NCI-H2107 treated with DMSO at 0.1 percent for 48 hours (cell line): Measurements from ENCODE around the gene P2RX3.
A peak's percentile ranks its signal among the peaks of the same experiment; 100 is the strongest.

ENCODE experiments used
- DNase-seq: peaks from one replicate; lab custom pipeline; 2025; ENCODE audit not compliant: unreplicated experiment; lab: John Stamatoyannopoulos, UW

Gene P2RX3

GRCh38 chr11:57309106-57310059, 28.8 kb upstream of the P2RX3 start:
- no peak for DNase-seq

GRCh38 chr11:57310091-57310490, 28.1 kb upstream of the P2RX3 start:
- DNase-seq = no peak

GRCh38 chr11:57310630-57311086, 27.5 kb upstream of the P2RX3 start:
- no peak for DNase-seq

GRCh38 chr11:57311109-57311936, 26.8 kb upstream of the P2RX3 start:
- peak; percentile 27 for DNase-seq

GRCh38 chr11:57312511-57313021, 25.6 kb upstream of the P2RX3 start:
- DNase-seq = no peak

- DNase-seq = no peak
Measured at GRCh38 chr11:57313071-57313787, 24.9 kb upstream of the P2RX3 start.

GRCh38 chr11:57313788-57314135, 24.4 kb upstream of the P2RX3 start:
- DNase-seq = no peak

GRCh38 chr11:57314221-57314973, 23.8 kb upstream of the P2RX3 start:
- DNase-seq = no peak

GRCh38 chr11:57315491-57315890, 22.7 kb upstream of the P2RX3 start:
- no peak for DNase-seq

GRCh38 chr11:57316017-57316416, 22.1 kb upstream of the P2RX3 start:
- no peak for DNase-seq

- no peak for DNase-seq
Measured at GRCh38 chr11:57318178-57318577, 20.0 kb upstream of the P2RX3 start.

GRCh38 chr11:57320067-57320718, 18.0 kb upstream of the P2RX3 start:
- no peak for DNase-seq

GRCh38 chr11:57320719-57321387, 17.3 kb upstream of the P2RX3 start:
- no peak for DNase-seq

- no peak for DNase-seq
Measured at GRCh38 chr11:57321388-57322255, 16.5 kb upstream of the P2RX3 start.

GRCh38 chr11:57322256-57323166, 15.6 kb upstream of the P2RX3 start:
- DNase-seq = no peak

GRCh38 chr11:57323167-57323854, 14.8 kb upstream of the P2RX3 start:
- DNase-seq = no peak

- DNase-seq = no peak
Measured at GRCh38 chr11:57323855-57324153, 14.3 kb upstream of the P2RX3 start.
